Skeletal muscle tissue (tissue), 4 donors: ENCODE results near the gene MPHOSPH6. TPM values are rescaled to one million over a fixed set of nuclear protein-coding genes. Genes with fewer than 3 reads are reported as not detected.
"Not testable (repeated sequence)": the region's sequence is repeated elsewhere in the genome, so short reads cannot be mapped to it uniquely, and the experiment has no call there.

ENCODE experiments used
- H3K27ac ChIP-seq: one replicate; pipeline ENCODE4 v1.7.0; 2013; ENCODE audit warnings: mild to moderate bottlenecking, low read depth, low read length, inconsistent platforms
- H3K27me3 ChIP-seq, 3 donors: one replicate each; pipeline ENCODE4 v1.7.0; 2013; ENCODE audit warnings: low read length in 3 of 3; ENCODE audit not compliant: control insufficient read depth in 3 of 3, insufficient read depth in 3 of 3
- H3K36me3 ChIP-seq, 3 donors: one replicate each; pipeline ENCODE4 v1.7.0; 2013; ENCODE audit warnings: low read length in 3 of 3; ENCODE audit not compliant: control insufficient read depth in 3 of 3, insufficient read depth in 3 of 3
- H3K4me1 ChIP-seq, 3 donors: one replicate each; pipeline ENCODE4 v1.7.0; 2013; ENCODE audit warnings: low read length in 3 of 3, mild to moderate bottlenecking in 3 of 3; ENCODE audit not compliant: control insufficient read depth in 3 of 3, insufficient read depth in 3 of 3
- H3K4me3 ChIP-seq, 3 donors: one replicate each; pipeline ENCODE4 v1.7.0; 2013; ENCODE audit warnings: low read length in 3 of 3
- H3K9ac ChIP-seq, 3 donors: one replicate each; pipeline ENCODE4 v1.7.0; 2013; ENCODE audit warnings: low read length in 3 of 3, mild to moderate bottlenecking in 3 of 3, moderate library complexity in 2 of 3, low read depth in 1 of 3
- H3K9me3 ChIP-seq, 3 donors: one replicate each; pipeline ENCODE4 v1.7.0; 2013; ENCODE audit warnings: low read length in 3 of 3; ENCODE audit not compliant: control insufficient read depth in 3 of 3
- total RNA-seq: library from RNA; depleted of rRNA; stranded (reverse); fragments of >200 nt; gene quantifications from one replicate; pipeline ENCODE4 v1.2.3, GENCODE V29; 2014
- donor health status: Osteomylitis.

MPHOSPH6 gene, protein sequence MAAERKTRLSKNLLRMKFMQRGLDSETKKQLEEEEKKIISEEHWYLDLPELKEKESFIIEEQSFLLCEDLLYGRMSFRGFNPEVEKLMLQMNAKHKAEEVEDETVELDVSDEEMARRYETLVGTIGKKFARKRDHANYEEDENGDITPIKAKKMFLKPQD
- 6.3 TPM for total RNA-seq

DNA sequence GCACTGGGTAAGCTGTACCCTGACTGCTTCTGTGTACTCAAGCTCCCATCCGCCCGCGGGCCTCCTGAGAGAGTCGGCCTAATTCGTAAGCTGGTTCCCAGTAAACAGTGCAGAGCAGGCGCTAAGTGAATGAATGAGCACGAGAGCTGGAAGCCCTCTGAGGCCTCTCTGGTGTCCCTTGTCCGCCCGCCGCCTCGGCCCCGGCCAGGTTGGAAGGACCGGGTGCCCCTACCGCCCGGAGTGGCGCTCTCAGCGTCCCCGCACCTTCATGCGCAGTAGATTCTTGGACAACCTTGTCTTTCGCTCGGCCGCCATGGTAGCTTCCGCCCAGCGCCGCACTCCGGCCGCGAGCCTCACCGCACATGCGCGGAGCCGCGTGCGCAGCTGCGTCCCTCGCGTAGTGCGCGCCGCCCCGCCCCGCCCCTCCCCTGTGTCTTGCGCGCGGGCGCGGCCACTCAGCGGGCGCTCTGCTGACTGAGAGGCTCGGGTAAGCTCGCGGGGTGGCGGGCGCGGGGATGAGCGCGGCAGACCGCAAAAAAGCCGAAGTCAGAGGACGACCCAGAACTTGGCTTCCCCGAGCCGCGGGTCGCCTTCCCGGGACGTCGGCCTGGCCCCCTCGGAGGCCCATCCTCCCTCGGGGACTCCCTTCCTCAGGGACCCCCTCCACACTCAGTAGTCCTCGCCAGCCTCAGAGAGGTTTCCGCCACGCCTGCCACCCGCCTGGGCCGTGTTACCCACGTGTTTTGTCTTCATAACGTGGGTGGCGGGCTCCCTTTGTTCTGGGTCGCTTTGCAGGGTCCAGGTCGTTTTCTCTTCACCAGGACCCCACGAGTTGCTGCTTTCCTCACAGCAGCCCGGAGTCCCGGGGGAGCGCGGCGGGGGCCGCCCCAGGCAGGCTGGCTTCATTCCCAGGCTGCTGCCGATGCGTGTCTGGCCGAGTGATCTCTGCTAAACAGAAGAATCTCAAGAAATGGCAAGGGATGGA is at the start of gene MPHOSPH6:
MPHOSPH6 (minus strand) TSS at position 364 of the 985 bp plus-strand sequence; CDS start at position 315, 49 bp downstream.
- peaks cover 0 to 6% (median 4%) of the 10 kb centered on the region in 3 donors for H3K36me3 ChIP-seq
- H3K4me3 ChIP-seq = peak within 1 kb of the TSS; percentile 81 to 93 (median 91)
- H3K27me3 ChIP-seq = peaks cover 5 to 8% (median 5%) of the 10 kb centered on the region in 3 donors
- H3K9ac ChIP-seq = peak within 1 kb of the TSS; percentile 79 to 87 (median 83)
- peaks cover 7 to 14% (median 8%) of the 10 kb centered on the region in 3 donors for H3K4me1 ChIP-seq
- H3K9me3 ChIP-seq = no peaks in the 10 kb centered on the region
- peak within 1 kb of the TSS; percentile 45 for H3K27ac ChIP-seq

DNA sequence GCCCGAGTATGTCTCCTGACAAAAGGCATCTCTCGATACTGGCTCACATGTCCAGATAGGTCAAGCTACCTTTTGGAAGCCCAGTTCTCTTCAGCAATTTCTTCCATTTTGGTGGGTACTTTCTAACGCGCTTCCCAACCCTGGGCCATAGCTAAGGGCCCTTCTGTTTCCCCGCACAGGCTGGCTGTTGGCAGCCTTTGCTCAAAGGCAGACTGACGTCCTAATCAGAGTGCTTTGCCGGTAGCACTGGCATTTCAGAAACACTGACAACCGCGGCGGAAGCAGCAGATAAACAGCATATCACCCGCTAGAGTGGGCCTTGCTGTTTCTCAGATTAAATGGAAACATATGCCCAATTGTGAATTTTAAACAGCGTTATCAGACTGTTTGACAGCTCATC is 49.3 kb upstream of the MPHOSPH6 start:
- Histone ChIP-seq H3K27me3 (peaks cover 0 to 5% (median 0%) of the 10 kb centered on the region in 3 donors), H3K36me3 (no peaks in the 10 kb centered on the region), H3K27ac (no peak overlapping the region)

DNA sequence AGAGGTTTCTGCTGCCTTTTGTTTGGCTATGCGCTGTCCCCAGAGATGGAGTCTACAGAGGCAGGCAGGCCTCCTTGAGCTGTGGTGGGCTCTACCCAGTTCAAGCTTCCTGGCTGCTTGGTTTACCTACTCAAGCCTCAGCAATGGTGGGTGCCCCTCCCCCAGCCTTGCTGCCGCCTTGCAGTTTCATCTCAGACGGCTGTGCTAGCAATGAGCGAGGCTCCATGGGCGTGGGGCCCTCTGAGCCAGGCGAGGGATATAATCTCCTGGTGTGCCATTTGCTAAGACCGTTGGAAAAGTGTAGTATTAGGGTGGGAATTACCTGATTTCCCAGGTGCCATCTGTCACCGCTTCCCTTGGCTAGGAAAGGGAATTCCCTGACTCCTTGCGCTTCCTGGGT is 39.3 kb upstream of the MPHOSPH6 start:
- not testable (repeated sequence) for H3K9ac ChIP-seq, H3K27me3 ChIP-seq, H3K36me3 ChIP-seq, H3K4me3 ChIP-seq, H3K9me3 ChIP-seq, H3K4me1 ChIP-seq, H3K27ac ChIP-seq

More for the DNA sequence above, 49.3 kb upstream of the MPHOSPH6 start:
- H3K9me3 ChIP-seq = no peaks in the 10 kb centered on the region
- no peak overlapping the region for H3K9ac ChIP-seq
- no peaks in the 10 kb centered on the region for H3K4me1 ChIP-seq
- H3K4me3 ChIP-seq = no peak overlapping the region

DNA sequence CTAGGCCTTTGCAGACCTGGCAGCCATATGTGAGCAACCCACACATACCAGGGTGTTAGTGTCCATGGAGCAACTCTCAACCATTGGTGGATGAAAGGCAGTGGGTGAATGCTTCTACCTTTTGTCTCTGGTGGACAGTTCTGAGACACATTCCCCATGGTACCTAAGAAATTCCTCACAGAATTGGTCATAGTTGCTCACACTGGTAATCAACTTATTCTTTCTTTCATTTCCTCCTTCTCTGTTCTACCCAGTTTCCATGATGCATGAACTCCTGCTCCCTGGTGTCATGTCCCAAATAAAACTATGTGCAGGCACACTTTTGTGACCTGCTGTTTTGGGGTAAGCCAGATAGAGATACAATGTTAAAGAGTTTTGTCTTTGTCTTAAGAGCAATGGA is 33.2 kb upstream of the MPHOSPH6 start:
- Histone ChIP-seq H3K27ac (no peak overlapping the region), H3K27me3 (no peaks in the 10 kb centered on the region), H3K9ac (no peak overlapping the region), H3K4me1 (no peaks in the 10 kb centered on the region), H3K9me3 (no peaks in the 10 kb centered on the region), H3K4me3 (no peak overlapping the region), H3K36me3 (no peaks in the 10 kb centered on the region)

DNA sequence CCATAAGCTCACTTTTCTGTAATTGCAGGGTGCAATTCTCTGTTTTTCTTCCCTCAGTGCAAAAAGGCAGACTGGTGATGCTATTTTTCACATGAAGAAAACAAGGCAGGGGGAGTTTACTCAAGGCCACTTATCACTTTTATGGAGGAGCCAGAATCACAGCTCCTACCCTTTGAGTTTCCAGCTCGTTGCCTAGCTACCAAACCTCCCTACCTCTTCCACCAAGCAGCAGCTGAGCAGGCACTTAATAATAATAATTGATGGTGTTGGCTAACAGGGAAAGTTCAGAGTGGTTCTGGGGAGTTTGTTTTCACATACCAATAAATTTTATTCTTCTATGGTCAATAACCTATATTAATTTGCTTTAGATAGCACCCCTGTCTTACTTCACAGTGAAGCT is 31.9 kb upstream of the MPHOSPH6 start:
- H3K36me3 ChIP-seq = no peaks in the 10 kb centered on the region
- H3K9ac ChIP-seq = no peak overlapping the region
- no peaks in the 10 kb centered on the region for H3K4me1 ChIP-seq
- H3K9me3 ChIP-seq = no peaks in the 10 kb centered on the region
- no peak overlapping the region for H3K4me3 ChIP-seq
- H3K27me3 ChIP-seq = no peaks in the 10 kb centered on the region
- H3K27ac ChIP-seq = no peak overlapping the region

DNA sequence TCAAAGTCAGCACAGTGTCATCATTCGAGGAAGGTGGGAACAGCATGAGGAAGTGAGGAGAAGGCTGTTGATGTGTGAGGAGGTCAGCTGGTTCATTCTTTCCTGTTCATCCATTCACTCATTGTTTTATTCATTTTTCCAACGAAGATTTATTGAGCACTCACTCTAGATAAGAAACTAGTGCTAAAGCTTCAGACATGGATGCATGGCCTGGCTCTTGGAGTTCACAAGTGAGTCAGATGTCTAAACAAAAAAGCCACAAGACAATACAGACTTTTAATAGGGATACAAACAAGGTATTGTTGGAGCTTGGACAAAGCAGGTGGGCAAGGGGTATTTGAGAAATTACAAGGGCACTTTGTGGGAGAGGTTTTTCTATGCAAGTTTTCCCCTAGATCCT is 31.3 kb upstream of the MPHOSPH6 start:
- Histone ChIP-seq H3K36me3 (no peaks in the 10 kb centered on the region), H3K4me1 (no peaks in the 10 kb centered on the region), H3K27me3 (no peaks in the 10 kb centered on the region), H3K9me3 (no peaks in the 10 kb centered on the region), H3K4me3 (no peak overlapping the region), H3K27ac (no peak overlapping the region), H3K9ac (no peak overlapping the region)

DNA sequence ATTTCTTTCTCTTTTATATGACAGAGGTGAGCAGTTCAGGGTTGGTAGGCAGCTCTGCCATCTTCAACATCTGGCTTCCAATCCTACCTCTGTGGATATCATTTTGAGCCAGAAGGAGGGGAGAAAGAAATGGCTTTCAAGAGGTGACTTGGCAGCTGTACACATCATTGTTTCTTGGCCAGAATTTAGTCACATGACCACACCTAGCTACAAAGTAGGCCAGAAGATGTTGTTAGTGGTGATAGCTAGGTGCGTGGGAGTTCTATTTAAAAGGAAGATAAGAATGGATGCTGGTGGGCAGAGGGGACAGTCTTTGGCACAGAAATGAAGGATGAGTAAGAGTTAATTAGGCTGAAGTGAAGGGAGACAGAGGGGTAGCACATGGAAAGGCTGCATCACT is 29.2 kb upstream of the MPHOSPH6 start:
- Histone ChIP-seq H3K9me3 (no peaks in the 10 kb centered on the region), H3K4me3 (no peak overlapping the region), H3K9ac (no peak overlapping the region), H3K27me3 (no peaks in the 10 kb centered on the region), H3K36me3 (no peaks in the 10 kb centered on the region), H3K4me1 (peaks cover 0 to 5% (median 0%) of the 10 kb centered on the region in 3 donors), H3K27ac (no peak overlapping the region)

DNA sequence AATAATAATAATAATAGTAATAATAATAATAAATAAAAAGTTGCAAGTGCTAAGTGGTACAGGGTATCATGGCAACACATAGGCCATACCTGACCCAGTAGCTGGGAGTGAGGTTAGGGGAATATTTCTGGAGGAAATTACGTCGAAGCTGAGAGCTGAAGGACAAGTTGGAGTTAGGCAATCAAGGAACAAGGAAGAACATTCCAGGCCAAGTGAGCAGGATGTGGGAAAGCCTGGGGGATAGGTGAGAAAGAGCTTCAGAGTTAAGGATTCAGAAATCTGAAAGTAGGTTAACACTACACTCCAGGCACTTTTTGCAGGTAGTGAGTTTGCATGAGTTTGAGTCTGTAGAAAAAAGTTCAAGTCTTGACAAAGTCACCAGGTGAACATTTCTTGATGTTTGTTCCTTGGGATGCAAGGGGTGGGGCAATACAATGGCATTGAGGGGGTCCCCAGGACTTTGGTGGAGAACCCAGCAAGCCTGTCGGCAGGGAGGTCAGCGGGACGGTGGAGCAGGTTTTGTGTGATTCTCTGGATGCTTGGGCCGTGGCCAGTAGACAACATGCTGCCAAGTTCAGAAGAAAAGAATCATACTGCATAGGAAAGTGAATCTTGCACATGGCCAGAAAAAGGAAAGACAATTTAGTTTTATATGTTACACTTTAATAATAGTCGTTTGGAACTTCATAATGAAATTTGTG is 27.7 kb upstream of the MPHOSPH6 start:
- Histone ChIP-seq H3K4me1 (peaks cover 0 to 5% (median 0%) of the 10 kb centered on the region in 3 donors), H3K4me3 (no peak overlapping the region), H3K9ac (no peak overlapping the region), H3K36me3 (no peaks in the 10 kb centered on the region), H3K27me3 (no peaks in the 10 kb centered on the region), H3K9me3 (no peaks in the 10 kb centered on the region), H3K27ac (no peak overlapping the region)

DNA sequence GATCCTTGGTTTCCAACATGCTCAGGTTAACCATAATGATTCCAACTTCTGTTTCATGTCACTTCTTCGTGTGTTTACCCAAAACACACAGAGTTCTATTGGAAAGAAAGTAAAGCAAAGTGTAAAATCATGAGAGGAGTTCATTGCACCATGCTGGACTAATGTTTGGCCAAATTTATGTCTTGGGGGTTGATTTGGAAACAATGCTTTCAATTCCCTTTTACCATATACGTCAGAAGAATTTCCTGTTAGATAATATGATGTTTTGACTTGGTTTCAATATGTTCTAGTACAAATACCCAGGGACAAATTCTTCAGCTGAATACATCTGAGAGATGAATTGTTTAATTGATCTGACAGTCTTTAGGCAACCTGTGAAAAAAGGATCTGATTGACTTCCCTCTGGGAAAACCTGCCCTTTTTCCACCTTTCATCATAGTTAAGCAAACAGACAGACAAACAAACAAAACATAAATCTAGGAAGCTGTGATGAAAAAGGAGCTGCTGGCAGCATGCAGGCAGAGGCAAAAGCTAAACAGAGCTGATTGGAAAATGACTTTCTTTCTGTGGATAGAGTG is 26.0 kb upstream of the MPHOSPH6 start:
- no peak overlapping the region for H3K4me3 ChIP-seq
- H3K4me1 ChIP-seq = peaks cover 0 to 5% (median 0%) of the 10 kb centered on the region in 3 donors
- H3K27ac ChIP-seq = no peak overlapping the region
- H3K9me3 ChIP-seq = no peaks in the 10 kb centered on the region
- no peaks in the 10 kb centered on the region for H3K27me3 ChIP-seq
- H3K9ac ChIP-seq = no peak overlapping the region
- no peaks in the 10 kb centered on the region for H3K36me3 ChIP-seq
